ENCODE measurements around the gene EDRF1. TPM values are rescaled to one million over a fixed set of nuclear protein-coding genes. Genes with fewer than 3 reads are reported as not detected.

The EDRF1 gene
- total RNA-seq, 1 experiment from 2014 or later = 49.2 TPM

GRCh38 chr10:125708971-125709503 lies 10.5 kb upstream of the EDRF1 start:
- no peak for ATAC-seq
- Histone ChIP-seq H3K27me3 (ENCODE audit: insufficient read depth, low read length) (no peaks in the 10 kb centered on the region), H3K27ac (ENCODE audit: low read depth, low read length) (no peak overlapping the region), H3K36me3 (ENCODE audit: control insufficient read depth in 1 of 2, insufficient read depth in 2 of 2, low read length in 2 of 2) (no peaks in the 10 kb centered on the region), H3K4me3 (replicated peaks in 1 of 2; ENCODE audit: low read depth in 1 of 2, low read length in 2 of 2) (no peak overlapping the region), H3K79me2 (ENCODE audit: insufficient read depth, low read length) (no peaks in the 10 kb centered on the region), H4K20me1 (ENCODE audit: insufficient read depth) (no peaks in the 10 kb centered on the region), H3K9ac (ENCODE audit: low read length) (no peak overlapping the region), H3K4me1 (ENCODE audit: control insufficient read depth in 1 of 2, insufficient read depth in 2 of 2, low read length in 2 of 2) (peaks cover 19 to 21% of the 10 kb centered on the region in 2 experiments), H3K4me2 (ENCODE audit: low read length) (no peak overlapping the region), H2AFZ (ENCODE audit: low read depth, low read length, poor library complexity, severe bottlenecking) (no peak overlapping the region), H3K9me2 (ENCODE audit: insufficient read depth) (no peaks in the 10 kb centered on the region), H3K9me3 (ENCODE audit: control insufficient read depth in 1 of 2, insufficient read depth in 1 of 2, low read depth in 1 of 2, low read length in 2 of 2) (no peaks in the 10 kb centered on the region)
- CTCF ChIA-PET = no interaction called here
- intact Hi-C loops (cut with micrococcal nuclease) = no loop called here
- POLR2A ChIA-PET = no interaction called here
- no peak for TF ChIP-seq EGR1 (IDR thresholded peaks at IDR 0.05; ENCODE audit: low read depth)
- no peak for TF ChIP-seq POLR2A (IDR thresholded peaks at IDR 0.05; ENCODE audit: borderline replicate concordance, extremely low read depth, insufficient read depth, insufficient read length)
- no peak for DNase-seq (ENCODE audit: low read depth, low spot score)
- RAD21 ChIA-PET (ENCODE audit: low non-redundant PET in 1 of 2, low total read pairs in 2 of 2, uncharacterized antibody in 2 of 2, unreplicated experiment in 2 of 2) = no interaction called here
- no TSS peak for BruUV-seq (replicated peaks)

GRCh38 chr10:125709553-125710474 lies 9.7 kb upstream of the EDRF1 start:
- Histone ChIP-seq H3K36me3 (ENCODE audit: control insufficient read depth in 1 of 2, insufficient read depth in 2 of 2, low read length in 2 of 2) (no peaks in the 10 kb centered on the region), H3K4me3 (replicated peaks in 1 of 2; ENCODE audit: low read depth in 1 of 2, low read length in 2 of 2) (no peak overlapping the region), H3K9ac (ENCODE audit: low read length) (no peak overlapping the region), H4K20me1 (ENCODE audit: insufficient read depth) (no peaks in the 10 kb centered on the region), H3K4me2 (ENCODE audit: low read length) (no peak overlapping the region), H3K27me3 (ENCODE audit: insufficient read depth, low read length) (no peaks in the 10 kb centered on the region), H2AFZ (ENCODE audit: low read depth, low read length, poor library complexity, severe bottlenecking) (no peak overlapping the region), H3K79me2 (ENCODE audit: insufficient read depth, low read length) (no peaks in the 10 kb centered on the region), H3K9me3 (ENCODE audit: control insufficient read depth in 1 of 2, insufficient read depth in 1 of 2, low read depth in 1 of 2, low read length in 2 of 2) (no peaks in the 10 kb centered on the region), H3K27ac (ENCODE audit: low read depth, low read length) (no peak overlapping the region), H3K4me1 (ENCODE audit: control insufficient read depth in 1 of 2, insufficient read depth in 2 of 2, low read length in 2 of 2) (peaks cover 19 to 21% of the 10 kb centered on the region in 2 experiments), H3K9me2 (ENCODE audit: insufficient read depth) (no peaks in the 10 kb centered on the region)
- intact Hi-C loops (cut with micrococcal nuclease) = no loop called here
- BruUV-seq (replicated peaks) = no TSS peak
- no peak for TF ChIP-seq ELF1 (IDR thresholded peaks at IDR 0.05; ENCODE audit: borderline replicate concordance, low read depth)
- TF ChIP-seq FOSL1 (IDR thresholded peaks at IDR 0.05; ENCODE audit: low read depth) = no peak
- TF ChIP-seq ZFX (IDR thresholded peaks at IDR 0.05) = no peak
- ChIA-PET CTCF (no interaction called here), RAD21 (ENCODE audit: low non-redundant PET in 1 of 2, low total read pairs in 2 of 2, uncharacterized antibody in 2 of 2, unreplicated experiment in 2 of 2) (no interaction called here), POLR2A (no interaction called here)
- ATAC-seq (no peak), DNase-seq (ENCODE audit: low read depth, low spot score) (no peak)
